ENCODE data around the gene FANCD2OS. TPM values are rescaled to one million over a fixed set of nuclear protein-coding genes. Genes with fewer than 3 reads are reported as not detected.

FANCD2OS gene
- total and polyA plus RNA-seq, 2 donors from 2014 or later, result not detected

- Histone ChIP-seq H3K27ac (ENCODE audit: low read depth in 2 of 2, low read length in 2 of 2) (no peak overlapping the region), H3K36me3 (ENCODE audit: control insufficient read depth in 2 of 3, insufficient read depth in 3 of 3, low read length in 3 of 3) (peaks cover 0 to 18% (median 6%) of the 10 kb centered on the region in 3 donors)
Observed at GRCh38 chr3:10122724-10123123, 14.7 kb upstream of the FANCD2OS start.

GRCh38 chr3:10121064-10121463 is 13.0 kb upstream of the FANCD2OS start:
- Histone ChIP-seq H3K9ac (ENCODE audit: low read length in 3 of 3) (no peak overlapping the region), H3K4me3 (ENCODE audit: low read length in 3 of 3) (no peak overlapping the region), H3K27me3 (ENCODE audit: control insufficient read depth, insufficient read depth, low read length) (no peaks in the 10 kb centered on the region), H3K4me1 (ENCODE audit: control insufficient read depth in 2 of 3, insufficient read depth in 2 of 3, low read depth in 1 of 3, low read length in 3 of 3) (peaks cover 0 to 10% (median 8%) of the 10 kb centered on the region in 3 donors), H3K27ac (ENCODE audit: low read depth in 2 of 2, low read length in 2 of 2) (no peak overlapping the region), H3K36me3 (ENCODE audit: control insufficient read depth in 2 of 3, insufficient read depth in 3 of 3, low read length in 3 of 3) (peaks cover 0 to 6% (median 3%) of the 10 kb centered on the region in 3 donors), H3K9me3 (ENCODE audit: control insufficient read depth in 2 of 3, insufficient read depth in 1 of 3, low read length in 3 of 3) (no peaks in the 10 kb centered on the region)
- intact Hi-C loops (cut with DNase I), result no loop called here
- no peak for TF ChIP-seq CTCF (IDR thresholded peaks at IDR 0.05; ENCODE audit: borderline replicate concordance, extremely low read depth, insufficient read depth)
- FAIRE-seq (no peak), DNase-seq (no peak)

More at GRCh38 chr3:10122724-10123123, 14.7 kb upstream of the FANCD2OS start:
- intact Hi-C loops (cut with DNase I), result no loop called here
- no peaks in the 10 kb centered on the region for H3K4me1 ChIP-seq (ENCODE audit: control insufficient read depth in 2 of 3, insufficient read depth in 2 of 3, low read depth in 1 of 3, low read length in 3 of 3)
- H3K9me3 ChIP-seq (ENCODE audit: control insufficient read depth in 2 of 3, insufficient read depth in 1 of 3, low read length in 3 of 3), result no peaks in the 10 kb centered on the region
- FAIRE-seq, result no peak
- no peak overlapping the region for H3K9ac ChIP-seq (ENCODE audit: low read length in 3 of 3)
- H3K4me3 ChIP-seq (ENCODE audit: low read length in 3 of 3), result no peak overlapping the region
- DNase-seq, result no peak
- no peaks in the 10 kb centered on the region for H3K27me3 ChIP-seq (ENCODE audit: control insufficient read depth, insufficient read depth, low read length)
- no peak for TF ChIP-seq CTCF (IDR thresholded peaks at IDR 0.05; ENCODE audit: borderline replicate concordance, extremely low read depth, insufficient read depth)

DNA sequence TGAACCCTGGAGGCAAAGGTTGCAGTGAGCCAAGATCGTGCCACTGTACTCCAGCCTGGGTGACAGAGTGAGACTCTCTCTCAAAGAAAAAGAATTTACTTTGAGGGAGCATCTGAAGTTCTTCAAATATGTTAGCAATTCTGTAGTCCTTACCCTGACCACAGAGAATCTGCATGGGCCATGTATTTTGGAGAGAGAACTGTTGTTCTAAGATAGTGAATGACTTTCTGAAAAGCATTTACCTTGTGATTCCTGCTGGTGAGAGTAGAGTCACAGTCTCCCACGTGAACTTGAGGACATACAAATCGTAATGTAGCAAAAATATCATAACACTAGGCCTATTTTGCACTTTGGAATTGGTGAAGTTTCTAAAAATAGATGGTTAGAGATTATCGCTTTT is 11.3 kb upstream of the FANCD2OS start:
- no peak for FAIRE-seq

More for the DNA sequence above, 11.3 kb upstream of the FANCD2OS start:
- Histone ChIP-seq H3K27ac (ENCODE audit: low read depth in 2 of 2, low read length in 2 of 2) (no peak overlapping the region), H3K9ac (ENCODE audit: low read length in 3 of 3) (no peak overlapping the region), H3K9me3 (ENCODE audit: control insufficient read depth in 2 of 3, insufficient read depth in 1 of 3, low read length in 3 of 3) (no peaks in the 10 kb centered on the region), H3K4me3 (ENCODE audit: low read length in 3 of 3) (no peak overlapping the region), H3K4me1 (ENCODE audit: control insufficient read depth in 2 of 3, insufficient read depth in 2 of 3, low read depth in 1 of 3, low read length in 3 of 3) (peaks cover 0 to 10% (median 10%) of the 10 kb centered on the region in 3 donors), H3K36me3 (ENCODE audit: control insufficient read depth in 2 of 3, insufficient read depth in 3 of 3, low read length in 3 of 3) (peaks cover 0 to 6% (median 3%) of the 10 kb centered on the region in 3 donors), H3K27me3 (ENCODE audit: control insufficient read depth, insufficient read depth, low read length) (no peaks in the 10 kb centered on the region)
- no peak for DNase-seq
- TF ChIP-seq CTCF (IDR thresholded peaks at IDR 0.05; ENCODE audit: borderline replicate concordance, extremely low read depth, insufficient read depth), result no peak
- intact Hi-C loops (cut with DNase I), result no loop called here

Data from kidney (tissue), 14 donors.